GM21515 (cell line): Measurements from ENCODE around the gene CDC7.

ENCODE experiments used
- ATAC-seq: cut with Tn5 transposase; IDR thresholded peaks from one replicate; pipeline ENCODE4 v1.9.1; 2021; ENCODE audit not compliant: unreplicated experiment

CDC7 gene

DNA sequence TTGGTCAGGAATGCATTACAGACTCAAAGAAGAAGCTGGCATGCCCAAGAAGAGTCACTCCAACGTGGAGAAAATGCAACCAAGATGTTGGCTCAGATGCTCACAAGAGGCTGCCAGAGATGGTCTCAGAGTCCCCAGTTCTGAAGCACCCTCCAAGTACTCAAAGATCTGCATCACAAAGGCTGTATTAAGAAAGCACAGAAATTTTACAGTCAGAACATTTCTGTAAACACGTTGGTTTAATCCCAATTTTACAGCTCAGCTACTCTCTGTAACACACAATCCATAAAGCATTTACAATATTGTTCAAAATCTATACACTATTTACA is 69.4 kb downstream of the CDC7 start:
- no peak for ATAC-seq

DNA sequence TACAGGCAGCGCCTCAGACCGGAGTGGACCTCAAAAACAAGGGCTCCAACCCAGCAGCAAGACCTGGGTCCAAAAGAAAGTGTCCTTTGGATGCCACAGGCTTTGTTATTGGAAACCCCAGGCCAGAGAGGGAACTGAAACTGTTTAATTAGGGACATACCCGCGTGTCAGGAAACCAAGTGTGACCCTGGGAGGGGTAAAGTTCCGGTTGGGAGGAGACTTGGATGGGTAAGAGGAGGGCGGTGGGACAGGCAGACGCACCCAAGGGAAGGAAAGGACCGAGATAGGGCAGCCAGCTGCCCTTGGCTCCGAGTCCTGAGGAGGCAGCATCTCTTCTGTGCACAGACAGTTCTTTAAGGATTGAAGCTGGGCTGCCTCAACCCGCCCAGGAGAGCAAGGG is 71.4 kb downstream of the CDC7 start:
- ATAC-seq: peak; percentile 85
